ENCODE measurements around the gene PKD1L1.

Gene PKD1L1

DNA sequence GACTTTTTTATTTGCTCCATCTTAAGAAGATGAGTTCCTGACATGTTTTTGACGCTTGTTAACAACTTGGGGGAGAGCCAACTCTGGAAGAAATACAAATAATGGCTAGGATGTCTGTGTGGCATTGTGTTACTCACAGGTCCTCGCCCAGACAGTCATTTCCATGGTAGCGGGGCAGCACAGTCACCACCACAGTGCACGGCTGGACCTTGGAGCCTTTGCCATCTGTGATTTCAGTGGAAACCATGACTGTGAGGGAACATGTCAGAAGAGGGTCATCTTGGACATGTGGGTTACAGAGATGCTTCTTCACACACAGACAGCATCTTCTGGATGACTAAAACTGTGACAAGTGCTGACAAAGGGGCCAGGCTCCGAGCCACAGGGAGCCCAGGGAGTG is 74.5 kb downstream of the PKD1L1 start:
- DNase-seq: no peak

DNA sequence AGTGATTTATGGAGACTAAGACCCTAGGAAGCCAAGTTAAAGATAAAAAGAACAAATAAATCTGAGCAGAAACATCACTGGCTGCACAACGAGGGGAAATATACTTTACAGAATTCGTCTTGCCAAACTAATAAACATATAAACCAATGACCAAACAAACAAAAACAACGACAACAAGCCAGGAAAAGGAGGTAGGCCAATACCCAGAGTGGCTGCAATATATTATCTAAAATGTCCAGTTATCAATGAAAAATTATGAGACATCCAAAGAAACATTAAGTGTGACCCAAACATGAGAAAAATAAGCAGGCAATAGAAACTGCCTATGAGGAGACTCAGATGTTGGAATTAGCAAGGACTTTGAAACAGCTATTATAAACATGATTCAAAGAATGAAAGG is 81.0 kb downstream of the PKD1L1 start:
- DNase-seq: no peak

DNA sequence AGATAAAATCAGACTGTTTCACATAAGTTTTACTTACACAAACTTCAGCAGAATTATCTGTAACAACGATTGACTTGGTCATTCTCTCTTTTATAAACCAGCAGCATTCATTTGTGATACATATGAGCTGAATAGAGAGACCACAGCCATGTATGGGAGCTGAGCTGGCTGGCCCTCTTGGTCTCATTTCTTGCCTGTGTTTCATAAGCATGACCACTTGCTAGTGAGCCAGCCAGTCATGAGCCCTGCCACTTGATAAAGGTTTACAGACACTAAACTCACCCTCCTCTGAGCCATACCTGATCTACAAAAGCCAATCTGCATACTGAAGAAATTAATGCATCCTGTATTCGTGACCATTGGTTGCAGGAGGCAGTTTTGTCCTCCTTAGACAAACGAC is 82.1 kb downstream of the PKD1L1 start:
- DNase-seq: no peak

DNA sequence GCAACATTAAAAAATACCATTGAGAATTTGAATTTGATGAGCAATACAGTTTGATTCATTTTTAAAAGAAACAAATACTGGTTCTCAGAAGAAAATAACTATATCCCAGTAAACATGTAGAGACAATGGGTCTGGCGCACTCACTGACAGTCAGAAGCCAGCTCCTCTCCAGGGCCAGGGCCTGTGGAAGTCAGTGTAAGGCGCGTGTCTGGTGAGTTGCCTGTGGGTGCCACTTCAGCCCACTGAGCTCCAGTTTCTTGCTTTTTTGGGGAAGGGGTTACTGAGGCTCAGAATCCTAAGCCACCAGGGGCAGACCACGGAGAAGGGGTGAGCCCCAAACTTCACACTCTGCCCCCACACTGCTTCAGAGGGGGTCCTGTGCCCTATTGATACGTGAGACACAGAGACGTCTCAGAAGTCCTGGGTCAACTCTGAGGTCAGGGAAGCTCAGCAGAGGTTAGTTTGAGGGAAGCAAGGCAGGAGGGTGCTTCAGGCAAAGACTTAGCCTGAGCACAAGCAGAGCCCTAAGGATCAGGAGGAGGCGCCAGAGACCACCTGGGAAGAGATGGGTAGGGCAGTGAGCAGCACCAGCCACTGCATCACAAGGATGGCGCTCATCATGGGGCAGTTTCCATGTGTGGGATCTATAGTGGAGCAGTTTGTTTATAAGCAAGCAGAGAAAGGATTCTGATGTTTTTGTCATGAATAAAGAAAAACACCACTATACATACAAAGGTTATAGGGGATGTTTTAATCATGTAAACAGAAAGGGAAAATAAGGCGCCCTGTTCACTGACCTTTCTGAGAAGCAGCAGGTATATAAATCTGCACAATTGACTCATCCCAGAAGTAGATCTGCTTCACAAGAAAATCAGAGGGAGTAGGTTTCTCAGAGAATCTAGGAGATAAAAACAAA is 95.7 kb downstream of the PKD1L1 start:
- DNase-seq: no peak

DNA sequence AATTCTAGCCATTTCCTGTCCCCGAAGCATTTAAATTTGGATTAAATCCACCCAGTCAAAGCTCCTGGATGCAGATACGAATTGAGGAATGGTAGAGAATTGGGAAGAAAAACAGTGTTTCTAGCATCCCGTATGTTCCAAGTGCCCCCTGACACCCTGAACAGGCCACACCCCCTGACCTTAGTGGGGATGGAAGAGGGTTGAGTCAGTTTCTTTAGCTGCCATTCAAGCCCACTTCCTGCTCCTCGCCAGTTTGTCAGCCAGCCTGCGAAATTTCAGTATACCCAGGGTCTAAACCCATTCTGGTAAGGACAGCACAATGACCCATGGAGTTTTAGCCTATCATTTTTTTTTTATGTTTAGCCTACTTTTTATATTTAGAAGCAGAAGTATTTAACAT is 101.1 kb downstream of the PKD1L1 start:
- no peak for DNase-seq

DNA sequence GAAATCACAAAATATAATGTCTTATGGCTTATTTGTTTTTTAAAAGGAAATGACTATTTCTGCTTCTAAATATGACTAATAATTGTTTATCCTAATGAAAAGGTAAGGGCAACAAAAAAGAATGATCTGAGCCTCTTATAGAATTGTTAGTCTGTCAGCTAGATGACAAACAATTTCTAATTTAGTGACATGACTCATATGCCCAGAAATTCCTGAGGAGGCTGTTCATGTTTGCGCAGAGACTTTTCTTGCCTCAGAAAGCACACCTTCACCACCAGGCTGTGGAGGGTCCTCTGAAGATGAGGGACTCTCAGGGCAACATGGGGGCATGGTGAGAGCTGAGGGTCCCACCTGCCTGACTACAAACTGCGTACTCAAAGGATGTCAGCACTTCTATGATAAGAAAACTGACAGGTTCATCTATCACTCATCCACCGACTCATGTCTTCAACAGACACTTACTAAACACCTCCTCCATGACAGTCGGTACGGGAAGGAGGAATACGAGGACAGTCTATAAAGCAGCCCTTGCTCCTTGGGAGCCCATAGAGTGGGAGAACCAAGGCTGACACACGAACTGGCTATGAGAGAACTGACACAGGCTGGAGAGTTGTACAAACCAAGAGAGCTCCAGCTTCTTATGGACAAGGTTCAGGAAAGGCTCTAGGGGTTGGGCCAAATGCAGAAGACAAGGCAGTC is 102.0 kb downstream of the PKD1L1 start:
- no peak for DNase-seq

DNA sequence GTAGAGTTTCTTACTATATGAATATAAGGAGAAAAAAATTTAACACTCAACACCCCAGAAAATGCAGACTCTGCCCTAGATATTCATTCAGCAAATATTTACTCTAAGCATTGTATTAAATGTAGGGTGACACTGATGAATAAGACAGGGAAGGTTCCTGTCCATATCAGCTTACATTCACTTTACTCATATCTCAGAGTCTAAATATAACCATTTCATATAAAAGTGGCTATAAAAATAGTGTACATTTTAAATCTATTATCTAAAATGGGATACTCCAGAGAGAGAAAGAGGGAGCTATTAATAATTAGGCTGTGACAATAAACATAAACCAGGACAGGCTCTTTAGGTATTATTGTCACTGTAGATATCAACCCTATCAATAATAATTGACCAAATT is 104.0 kb downstream of the PKD1L1 start:
- no peak for DNase-seq

DNA sequence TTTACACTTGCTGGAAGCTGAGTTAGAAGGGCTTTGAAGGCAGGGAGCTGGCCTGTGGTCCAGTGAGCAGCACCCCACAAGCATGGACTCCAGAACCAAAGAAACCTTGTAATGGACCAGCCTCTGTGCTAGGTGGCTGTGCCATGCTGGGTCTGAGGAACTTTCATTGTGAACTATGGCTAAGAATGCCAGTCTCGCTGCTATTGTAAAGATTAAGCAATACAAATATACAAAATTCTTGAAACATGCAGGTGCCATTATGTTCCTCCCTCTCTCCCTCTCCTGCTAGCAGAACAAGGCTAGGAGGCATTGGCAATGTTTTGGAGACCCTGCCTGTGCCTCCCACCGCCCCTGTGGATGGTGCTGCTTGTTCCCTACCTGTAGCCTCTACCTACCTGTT is 105.0 kb downstream of the PKD1L1 start:
- DNase-seq: no peak

DNA sequence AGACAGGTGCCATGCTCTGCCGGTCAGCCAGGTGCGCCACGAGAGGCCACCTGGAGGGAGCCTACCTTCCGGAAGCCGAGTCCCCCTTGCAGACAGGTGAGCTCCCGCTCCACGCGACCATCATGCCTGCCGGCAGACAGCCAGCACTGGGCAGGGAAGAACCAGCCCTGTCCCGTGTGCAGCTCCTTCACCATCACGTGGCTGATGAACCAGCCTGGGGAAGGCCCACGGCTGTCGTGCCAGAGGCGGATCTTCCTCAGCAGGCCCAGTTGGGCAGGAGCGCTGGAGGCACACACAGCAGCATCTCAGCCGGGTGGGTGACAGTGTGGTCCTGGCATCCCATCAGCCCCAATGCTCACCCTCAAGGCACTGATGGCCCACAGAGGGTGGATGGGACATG is 108.9 kb downstream of the PKD1L1 start:
- no peak for DNase-seq

DNA sequence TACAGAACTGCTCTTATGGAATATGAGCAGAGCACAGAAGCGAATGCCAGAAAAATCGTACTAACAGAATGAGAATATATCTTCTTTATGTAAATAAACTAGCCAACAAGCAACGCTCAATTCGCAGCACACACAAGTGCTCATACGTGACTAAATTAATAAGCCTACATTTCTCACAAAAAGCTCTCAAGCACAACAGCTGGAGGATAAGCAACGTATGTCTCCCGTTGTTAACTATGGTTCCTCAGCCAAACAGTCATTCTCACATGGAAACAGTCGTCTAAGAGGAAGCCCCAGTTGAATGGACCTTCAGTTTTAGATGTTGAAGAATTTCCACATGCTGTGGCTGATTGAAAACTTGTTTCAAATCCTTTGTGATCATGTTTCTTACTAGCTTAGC is 110.4 kb downstream of the PKD1L1 start:
- no peak for DNase-seq

DNA sequence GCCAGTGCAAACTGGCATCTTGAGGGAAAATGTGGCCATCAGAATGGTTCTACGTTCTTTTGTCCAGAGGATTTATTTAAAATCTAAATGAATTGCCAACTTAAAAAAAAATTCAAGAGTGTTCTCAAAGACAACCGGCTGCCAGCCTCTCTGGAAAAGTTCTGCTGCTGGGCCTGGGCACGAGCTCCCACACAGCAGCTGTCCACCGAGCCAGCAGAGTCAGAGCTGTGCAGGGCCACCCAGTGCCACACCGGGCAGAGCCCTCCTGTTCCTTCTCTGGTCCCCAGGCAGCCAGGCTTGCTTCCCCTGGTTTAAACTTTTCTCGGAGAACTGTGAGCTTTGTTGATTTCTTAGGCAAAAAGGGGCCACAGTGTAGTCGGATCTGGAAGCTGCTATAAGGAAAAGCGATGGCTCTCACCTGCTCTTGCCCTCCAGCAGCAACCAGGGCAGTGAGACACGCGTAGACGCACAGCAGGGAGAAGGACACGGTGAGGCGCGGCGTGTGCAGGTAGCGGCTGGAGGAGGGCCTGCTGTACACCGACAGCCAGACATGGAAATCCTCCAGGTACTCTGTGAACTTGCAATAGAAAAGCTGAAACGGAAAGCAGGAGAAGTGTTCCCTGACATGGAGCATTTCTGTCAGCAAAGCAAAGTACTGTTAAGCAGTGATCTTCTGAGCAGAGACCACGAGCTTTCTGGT is 111.6 kb downstream of the PKD1L1 start:
- DNase-seq: no peak

DNA sequence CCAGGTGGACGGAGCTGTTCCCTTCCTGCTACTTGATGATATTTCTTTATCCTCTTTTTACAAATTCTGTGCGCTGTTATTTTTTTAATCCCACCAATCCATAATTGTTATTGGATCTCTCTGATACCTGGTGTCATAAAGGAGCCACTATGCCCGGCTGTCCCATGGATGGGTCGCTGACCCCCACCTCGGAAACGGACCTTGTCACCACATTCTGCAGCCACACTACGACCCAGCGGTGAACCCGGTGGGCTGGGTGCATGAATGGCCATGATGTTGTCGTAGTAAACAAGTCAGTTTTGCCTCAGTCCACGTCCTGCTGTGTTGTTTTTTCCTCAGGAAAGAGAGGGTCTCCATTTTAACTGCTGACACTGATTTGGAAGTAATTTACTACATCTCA is 112.2 kb downstream of the PKD1L1 start:
- DNase-seq: no peak

DNA sequence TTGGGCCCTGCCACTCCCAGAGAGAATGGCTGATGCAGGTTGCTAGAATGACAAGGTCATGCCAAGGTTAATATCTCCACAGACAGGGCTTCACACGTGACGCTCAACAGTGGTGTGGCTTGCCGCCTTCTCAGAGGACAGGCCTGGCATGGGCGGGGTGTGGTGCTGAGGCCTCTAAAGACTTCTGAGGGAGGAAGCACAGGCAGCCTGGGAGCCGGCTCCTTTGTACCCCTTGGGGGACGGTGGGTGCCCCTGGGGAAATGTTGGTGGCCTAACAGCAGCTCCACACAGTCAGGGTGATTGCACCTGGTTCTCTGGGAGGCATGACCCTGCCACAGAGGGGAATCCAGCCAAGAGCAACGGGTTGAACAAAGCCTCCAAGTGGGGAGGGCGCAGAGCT is 115.1 kb downstream of the PKD1L1 start:
- DNase-seq: no peak

DNA sequence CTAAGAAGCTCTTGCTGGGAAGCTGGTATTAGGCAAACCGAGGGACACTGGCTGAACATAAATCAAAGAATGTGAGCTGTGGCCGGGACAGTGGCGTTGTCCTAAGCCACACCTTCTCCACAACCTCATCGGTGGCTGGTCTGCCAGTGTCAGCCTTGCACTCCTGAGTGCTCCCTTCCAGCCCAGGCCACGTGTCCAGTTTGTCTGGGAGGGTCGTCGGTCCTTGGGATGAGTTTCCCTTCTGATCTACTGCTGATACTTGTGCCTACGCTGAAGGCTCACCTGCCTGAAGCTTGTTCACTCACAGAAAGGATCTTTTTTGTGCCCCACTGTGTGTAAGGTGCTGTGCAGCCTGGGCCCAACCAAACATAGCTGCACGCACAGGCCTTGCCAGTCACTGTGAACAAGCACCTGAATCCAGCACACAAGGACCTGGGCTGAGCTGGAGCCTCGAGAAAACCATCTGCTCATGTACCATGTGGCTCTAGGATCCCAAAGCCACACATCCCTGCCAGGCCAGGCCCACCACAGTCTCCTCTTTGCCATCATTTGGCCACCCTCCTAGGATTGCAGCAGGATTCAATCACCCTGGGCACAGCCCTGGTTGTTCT is 116.1 kb downstream of the PKD1L1 start:
- DNase-seq: no peak

DNA sequence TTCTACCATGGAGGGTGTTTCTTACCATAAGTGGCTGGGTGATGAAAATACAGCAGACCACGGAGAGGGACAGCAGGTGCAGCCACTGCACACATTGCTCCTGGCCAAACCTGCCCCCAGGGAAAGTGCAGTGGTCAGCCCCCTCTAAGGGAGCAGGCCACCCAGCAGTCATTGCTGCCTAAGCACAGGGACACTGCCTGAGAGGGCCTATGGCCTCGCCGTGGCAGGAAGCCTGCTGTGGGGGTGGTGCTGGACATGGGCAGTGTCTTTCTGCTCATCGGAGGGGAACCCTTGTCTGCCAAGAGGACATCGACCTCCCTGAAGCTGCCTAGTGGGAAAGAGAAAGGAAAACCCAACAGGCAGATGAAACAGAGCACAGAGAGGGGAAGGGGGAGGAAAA is 118.3 kb downstream of the PKD1L1 start:
- no peak for DNase-seq

DNA sequence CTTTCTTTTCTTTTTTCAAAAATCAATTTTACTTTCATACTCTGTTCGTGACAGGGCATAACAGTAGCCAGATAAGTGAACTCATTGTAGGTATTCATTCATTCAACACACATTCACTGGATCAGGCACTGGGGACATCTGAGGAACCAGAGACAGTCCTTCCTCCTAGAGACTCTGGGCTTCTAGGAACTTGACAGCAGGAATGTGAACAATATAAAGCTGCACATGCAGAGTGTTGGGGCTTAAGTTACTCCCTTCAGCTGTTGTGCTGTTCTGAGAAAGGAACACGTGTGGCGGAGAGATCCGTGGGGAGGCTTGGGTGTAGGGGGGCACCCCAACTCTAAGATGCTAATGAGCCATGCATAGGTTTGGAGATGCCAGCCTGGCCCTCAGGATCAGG is 120.4 kb downstream of the PKD1L1 start:
- DNase-seq: no peak

DNA sequence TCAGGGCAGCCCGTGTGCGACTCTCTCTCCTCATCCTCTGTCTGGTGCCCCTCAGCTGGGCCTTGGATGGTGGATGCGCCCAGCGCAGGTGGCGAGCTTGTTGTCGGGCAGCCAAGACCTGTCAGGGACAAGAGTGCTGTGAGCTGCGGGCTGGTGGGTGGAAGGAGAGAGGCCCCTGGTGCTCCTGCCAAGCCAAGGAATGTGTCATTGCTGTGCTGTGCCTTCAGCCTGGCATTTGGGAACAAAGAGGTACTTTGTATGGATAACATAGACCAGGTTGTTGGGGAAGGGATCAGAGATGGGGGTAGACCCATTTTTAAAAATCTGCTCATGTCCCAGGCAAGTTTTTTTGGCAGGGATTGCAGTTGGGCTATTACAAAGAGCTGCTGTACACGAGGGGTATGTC is 120.9 kb downstream of the PKD1L1 start:
- DNase-seq: no peak

DNA sequence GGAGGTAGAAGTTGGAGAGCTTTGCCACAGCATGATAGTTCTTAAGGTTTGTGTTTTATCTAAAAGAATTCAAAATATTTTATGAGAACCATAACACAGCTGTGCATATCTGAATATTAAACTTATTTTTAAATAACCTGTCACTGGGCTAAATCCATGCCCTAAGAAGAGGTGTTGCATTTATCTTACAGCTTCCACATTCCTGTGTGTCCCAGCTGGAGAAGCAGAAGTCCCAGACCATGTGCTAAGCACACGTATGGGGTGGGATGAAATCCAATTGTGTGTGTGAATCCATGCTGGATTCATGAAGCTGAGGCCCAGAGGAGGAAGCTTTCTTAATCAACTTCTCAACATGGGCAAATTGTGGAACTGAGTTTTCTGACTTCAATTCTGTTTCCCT is 121.5 kb downstream of the PKD1L1 start:
- no peak for DNase-seq

DNA sequence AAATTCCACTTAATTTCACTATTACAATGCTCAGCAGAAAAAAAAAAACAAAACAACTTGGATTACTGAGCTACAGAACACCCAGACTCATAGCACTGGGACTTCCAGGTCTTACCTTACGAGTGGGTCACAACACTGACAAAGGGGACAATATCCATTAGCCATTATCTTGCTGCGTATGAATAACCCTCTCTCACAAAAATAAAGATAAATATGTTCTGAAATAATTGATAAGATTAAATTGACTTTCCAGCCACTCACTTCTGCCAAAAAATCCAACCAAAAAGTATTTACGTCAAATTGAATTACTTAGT is 128.7 kb downstream of the PKD1L1 start:
- DNase-seq: no peak

DNA sequence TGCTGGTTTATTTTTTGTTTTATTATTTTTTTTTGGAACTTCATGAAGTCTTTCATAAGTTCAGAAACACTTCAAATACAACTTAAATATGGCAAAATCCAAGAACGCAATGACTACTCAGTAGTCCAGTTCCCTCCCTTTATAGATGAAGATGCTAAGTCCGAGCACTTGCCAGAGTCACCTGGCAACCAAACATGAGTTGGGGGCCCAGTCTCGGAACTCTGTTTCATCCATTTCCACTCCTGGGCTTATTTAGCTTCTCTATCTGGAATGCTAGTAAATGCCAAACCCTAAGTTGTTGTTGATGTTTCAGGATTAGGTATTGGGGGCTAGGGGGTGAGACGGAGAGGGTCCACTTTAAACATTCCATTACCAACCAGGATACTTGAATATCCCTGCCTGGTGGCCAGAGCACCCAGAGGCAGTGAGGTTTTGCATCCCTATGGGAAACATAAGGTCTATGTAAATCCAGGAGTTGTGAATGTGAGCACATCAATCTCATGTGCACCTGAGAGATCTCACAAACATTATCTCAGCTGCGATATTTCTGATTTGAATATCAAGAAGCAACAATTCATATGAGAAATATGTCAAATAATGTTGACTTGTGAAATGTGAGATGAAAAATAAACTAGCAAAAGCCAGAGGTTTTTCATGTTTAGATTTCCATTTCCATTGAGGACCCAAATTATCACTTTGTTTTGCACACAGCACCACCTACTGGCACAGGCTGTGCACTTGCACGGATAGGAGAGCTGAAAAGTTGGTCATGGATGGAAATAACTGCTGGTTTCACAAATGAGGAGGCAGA is 129.3 kb downstream of the PKD1L1 start:
- DNase-seq: peak; percentile 72

DNA sequence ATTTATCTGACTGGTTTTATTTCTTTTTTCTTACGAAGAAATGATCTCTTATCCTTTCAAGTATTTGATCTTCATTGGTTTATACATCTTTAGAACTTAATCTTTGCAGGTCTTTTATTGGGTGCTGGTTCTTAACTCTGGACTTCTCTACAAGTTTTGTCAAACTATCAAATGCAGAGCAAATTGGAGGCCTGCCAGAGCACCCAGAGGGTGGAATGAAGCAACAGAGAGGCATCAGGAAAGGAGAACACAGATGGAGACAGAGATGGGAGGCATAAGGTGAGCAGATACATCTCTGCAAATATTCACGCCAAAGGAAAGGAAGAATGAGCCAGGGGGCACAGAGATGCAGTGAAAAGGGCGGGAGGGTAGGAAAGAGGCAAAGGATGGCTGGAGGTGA is 130.3 kb downstream of the PKD1L1 start:
- no peak for DNase-seq

DNA sequence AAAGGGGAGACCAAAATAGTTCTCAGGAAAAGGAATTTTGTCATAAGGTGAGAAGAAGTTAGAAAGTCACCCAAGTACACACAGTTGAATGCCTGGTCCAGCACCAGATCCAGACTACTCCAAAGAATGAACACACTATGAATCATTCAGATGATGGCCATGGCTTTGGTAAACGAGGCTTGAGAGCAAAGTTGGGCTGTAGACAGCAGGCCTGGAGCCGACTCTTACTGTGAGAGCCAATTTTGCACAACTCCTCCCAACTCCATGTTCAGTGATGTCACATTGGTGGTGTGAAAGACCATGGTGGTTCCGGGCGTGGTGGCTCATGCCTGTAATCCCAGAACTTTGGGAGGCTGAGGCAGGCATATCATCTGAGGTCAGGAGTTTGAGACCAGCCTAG is 131.6 kb downstream of the PKD1L1 start:
- no peak for DNase-seq

DNA sequence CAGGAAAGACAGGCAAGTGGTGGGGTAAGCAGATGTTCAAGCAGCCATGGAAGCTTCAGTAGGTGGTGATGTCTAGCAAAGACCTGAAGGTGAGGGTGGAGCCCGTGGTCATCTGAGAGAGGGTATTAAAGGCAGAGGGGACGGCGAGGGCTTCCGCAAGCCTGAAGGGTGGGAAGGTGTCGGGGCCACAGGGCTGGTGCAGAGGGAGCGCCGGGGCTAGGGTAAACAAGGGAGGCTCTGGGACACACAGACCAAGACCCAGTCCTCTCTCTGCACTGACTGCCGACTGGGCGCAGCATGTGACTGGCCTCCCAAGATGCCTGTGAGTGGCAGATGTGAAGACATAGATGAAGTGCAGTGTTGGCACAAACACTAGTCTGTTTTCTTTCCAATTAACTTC is 132.4 kb downstream of the PKD1L1 start:
- no peak for DNase-seq

All from activated CD4-positive, alpha-beta T cell treated with anti-CD3 and anti-CD28 coated beads for 48 hours (primary cell).